Measurements from ENCODE around the gene DBI.

DNA sequence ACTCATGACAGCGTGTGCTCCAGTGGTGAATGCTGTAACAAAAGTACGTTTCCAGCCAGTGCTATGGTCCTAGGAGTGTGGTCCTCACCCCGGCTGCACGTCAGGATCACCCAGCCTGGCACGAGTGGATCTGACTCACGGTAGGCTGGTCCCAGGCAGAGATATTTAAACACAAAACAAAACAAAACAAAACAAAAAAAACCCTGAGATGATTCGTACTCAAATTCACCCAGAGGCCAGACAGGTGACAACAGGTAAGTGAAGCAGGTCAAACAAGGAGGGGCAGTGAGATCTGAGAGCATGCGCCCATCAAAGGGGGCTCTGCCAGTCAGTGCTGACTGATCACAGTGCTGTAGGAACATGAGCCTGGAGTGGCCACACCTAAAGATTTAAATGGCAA lies 43.3 kb upstream of the DBI start:
- TF ChIP-seq, protein P1, sequence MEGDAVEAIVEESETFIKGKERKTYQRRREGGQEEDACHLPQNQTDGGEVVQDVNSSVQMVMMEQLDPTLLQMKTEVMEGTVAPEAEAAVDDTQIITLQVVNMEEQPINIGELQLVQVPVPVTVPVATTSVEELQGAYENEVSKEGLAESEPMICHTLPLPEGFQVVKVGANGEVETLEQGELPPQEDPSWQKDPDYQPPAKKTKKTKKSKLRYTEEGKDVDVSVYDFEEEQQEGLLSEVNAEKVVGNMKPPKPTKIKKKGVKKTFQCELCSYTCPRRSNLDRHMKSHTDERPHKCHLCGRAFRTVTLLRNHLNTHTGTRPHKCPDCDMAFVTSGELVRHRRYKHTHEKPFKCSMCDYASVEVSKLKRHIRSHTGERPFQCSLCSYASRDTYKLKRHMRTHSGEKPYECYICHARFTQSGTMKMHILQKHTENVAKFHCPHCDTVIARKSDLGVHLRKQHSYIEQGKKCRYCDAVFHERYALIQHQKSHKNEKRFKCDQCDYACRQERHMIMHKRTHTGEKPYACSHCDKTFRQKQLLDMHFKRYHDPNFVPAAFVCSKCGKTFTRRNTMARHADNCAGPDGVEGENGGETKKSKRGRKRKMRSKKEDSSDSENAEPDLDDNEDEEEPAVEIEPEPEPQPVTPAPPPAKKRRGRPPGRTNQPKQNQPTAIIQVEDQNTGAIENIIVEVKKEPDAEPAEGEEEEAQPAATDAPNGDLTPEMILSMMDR (conservative IDR thresholded peaks at IDR 0.05; ENCODE audit: low read depth, low read length), result no peak
- no peak for TF ChIP-seq EZH2phosphoT487 (IDR thresholded peaks at IDR 0.05; ENCODE audit: borderline replicate concordance, low read length)
- no peak for TF ChIP-seq EZH2 (IDR thresholded peaks at IDR 0.05; ENCODE audit: low read length, unreplicated experiment)

All from PC-3 (cell line).